Measurements from ENCODE around the gene CEP72.
"Not testable (repeated sequence)": the region's sequence is repeated elsewhere in the genome, so short reads cannot be mapped to it uniquely, and the experiment has no call there.

CEP72 gene

DNA sequence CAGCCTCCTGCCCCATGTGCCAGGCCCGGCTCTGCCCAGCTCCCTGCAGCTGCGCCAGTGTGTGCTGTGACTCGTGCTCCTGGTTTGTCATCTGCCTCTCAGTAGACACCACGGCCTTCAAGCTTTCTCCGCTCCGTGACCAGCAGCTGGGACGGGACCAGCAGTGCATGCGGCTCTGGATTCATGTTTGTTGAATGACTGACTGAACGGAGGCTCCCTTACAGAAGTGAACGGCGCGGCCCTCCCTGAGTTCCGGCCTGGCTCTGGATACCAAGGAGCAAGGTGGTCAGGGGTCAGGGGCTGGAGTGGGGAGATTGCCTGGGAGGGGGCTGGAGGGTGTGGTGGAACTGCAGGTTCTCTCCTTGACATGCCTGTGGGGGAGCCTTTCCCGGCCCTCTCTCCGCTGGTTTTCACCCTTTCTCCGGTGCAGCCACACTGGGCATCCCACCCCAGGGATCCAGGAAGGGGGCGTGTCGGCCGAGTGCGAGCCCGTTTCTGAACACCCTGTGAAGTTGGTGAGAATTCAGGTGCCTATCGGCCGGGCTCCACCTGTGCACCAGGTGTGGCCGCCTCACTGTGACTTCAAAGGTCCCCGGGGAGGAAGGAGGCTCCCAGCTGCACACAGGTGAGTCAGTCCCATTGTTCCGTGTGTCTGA, 11.1 kb upstream of the CEP72 start:
- DNase-seq (ENCODE audit: low spot score) = no peak
- TF ChIP-seq, protein P1, sequence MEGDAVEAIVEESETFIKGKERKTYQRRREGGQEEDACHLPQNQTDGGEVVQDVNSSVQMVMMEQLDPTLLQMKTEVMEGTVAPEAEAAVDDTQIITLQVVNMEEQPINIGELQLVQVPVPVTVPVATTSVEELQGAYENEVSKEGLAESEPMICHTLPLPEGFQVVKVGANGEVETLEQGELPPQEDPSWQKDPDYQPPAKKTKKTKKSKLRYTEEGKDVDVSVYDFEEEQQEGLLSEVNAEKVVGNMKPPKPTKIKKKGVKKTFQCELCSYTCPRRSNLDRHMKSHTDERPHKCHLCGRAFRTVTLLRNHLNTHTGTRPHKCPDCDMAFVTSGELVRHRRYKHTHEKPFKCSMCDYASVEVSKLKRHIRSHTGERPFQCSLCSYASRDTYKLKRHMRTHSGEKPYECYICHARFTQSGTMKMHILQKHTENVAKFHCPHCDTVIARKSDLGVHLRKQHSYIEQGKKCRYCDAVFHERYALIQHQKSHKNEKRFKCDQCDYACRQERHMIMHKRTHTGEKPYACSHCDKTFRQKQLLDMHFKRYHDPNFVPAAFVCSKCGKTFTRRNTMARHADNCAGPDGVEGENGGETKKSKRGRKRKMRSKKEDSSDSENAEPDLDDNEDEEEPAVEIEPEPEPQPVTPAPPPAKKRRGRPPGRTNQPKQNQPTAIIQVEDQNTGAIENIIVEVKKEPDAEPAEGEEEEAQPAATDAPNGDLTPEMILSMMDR (IDR thresholded peaks at IDR 0.05; ENCODE audit: borderline replicate concordance, control extremely low read depth, extremely low read depth, insufficient read depth, missing control alignments) = no peak
- in situ Hi-C loops (cut with MboI; ENCODE audit: low sequenced_read_pairs, unreplicated experiment) = no loop called here

DNA sequence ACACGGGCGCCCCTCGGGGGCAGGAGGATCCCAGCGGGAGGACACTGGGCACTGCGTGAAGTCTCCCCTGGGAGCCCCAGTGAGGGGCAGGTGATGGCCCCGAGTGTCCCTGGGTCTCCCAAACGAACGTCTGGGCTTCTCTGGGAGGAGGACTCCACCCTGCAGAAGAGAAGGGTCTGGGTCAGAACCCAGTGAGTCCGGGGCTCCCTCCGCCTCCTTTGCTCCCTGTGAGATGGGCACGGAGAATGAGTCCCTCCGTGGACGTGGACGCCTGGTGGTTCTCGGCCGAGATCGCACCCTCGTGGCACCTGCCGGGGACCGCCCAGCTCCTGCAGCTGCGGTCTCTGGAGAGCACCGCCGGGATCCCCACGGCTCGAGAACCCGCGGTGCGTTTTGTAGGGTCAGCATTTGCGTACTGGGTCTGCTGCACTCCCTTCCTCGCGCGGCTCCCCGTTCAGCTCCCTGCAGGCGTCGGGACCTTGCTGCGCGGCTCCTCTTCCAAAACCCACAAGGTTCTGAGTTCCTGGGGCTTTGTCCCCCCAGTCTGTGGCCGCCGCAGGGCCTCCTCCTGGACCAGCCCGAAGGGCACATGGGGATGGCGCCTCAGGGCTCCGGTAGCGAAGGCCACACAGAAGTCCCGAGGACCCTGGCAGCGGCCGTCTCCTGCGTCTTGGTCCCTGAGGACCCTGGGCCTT, 10.2 kb upstream of the CEP72 start:
- DNase-seq (ENCODE audit: low spot score) = no peak
- in situ Hi-C loops (cut with MboI; ENCODE audit: low sequenced_read_pairs, unreplicated experiment) = no loop called here
- TF ChIP-seq, protein P1 (IDR thresholded peaks at IDR 0.05; ENCODE audit: borderline replicate concordance, control extremely low read depth, extremely low read depth, insufficient read depth, missing control alignments) = no peak

- DNase-seq (ENCODE audit: low spot score) = no peak
- TF ChIP-seq, protein P1 (IDR thresholded peaks at IDR 0.05; ENCODE audit: borderline replicate concordance, control extremely low read depth, extremely low read depth, insufficient read depth, missing control alignments) = no peak
- in situ Hi-C loops (cut with MboI; ENCODE audit: low sequenced_read_pairs, unreplicated experiment) = no loop called here
Observed at GRCh38 chr5:602466-603035, 9.6 kb upstream of the CEP72 start.

DNA sequence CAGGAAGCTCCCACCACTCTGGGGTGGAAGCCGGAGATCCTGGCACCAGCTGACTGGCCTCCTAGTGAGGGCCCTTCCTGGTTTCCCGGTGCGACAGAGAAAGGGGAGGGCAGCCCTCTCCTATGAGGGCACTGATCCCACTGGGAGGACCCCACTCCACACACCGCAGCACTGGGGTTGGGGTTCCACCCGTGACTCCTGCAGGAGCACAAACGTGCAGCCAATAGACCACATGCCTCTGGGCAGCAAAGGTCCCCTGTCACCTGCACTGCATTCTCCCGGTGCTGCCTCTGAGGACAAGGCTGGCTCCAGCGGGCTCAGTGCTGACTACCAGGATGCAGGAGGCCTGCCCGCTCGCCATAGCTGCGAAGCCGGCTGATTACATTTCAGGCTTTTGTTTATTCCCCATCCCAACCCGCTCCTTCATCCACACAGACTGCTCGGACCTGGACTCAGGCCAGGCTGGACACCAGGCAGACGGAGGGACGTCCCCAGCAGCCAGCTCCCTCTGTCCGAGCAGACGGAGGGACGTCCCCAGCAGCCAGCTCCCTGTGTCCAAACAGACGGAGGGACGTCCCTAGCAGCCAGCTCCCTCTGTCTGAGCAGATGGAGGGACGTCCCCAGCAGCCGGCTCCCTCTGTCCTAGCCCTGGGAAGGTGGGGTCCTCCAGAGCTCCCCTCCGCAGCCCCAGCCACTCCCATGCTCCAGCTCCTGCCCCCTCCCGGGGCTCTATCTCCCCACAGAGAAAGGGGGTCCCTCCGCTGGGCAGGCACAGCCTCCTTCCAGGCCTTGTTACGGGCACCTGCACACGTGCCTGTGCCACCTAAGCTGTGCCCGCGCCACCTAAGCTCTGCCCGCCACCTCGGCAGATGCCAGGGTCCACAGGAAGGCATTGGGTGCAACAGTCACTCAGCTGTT, 8.8 kb upstream of the CEP72 start:
- DNase-seq (ENCODE audit: low spot score) = no peak
- TF ChIP-seq, protein P1 (IDR thresholded peaks at IDR 0.05; ENCODE audit: borderline replicate concordance, control extremely low read depth, extremely low read depth, insufficient read depth, missing control alignments) = no peak
- in situ Hi-C loops (cut with MboI; ENCODE audit: low sequenced_read_pairs, unreplicated experiment) = no loop called here

DNA sequence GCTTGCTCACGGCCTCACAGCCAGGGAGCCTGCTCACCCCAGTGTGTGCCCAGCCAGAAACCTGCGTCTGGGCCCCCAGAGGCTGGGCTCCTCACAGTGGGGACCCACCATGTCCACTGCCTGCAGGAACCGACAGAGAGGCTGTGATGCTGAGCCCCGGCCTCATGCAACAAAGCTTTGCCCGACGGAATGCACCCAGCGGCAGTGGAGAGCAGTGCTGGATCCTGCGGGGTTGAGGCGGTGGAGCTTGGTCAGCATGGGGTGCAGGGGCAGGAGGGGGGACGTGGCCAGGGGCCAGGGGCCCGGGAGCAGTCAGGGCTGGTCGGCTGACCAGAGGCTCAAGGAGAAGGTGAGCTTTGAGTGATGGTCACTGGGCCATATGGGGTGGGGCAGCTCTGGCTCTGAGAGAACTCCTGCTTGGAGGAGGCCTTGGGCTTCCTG, 7.7 kb upstream of the CEP72 start:
- TF ChIP-seq, protein P1 (IDR thresholded peaks at IDR 0.05; ENCODE audit: borderline replicate concordance, control extremely low read depth, extremely low read depth, insufficient read depth, missing control alignments) = no peak
- in situ Hi-C loops (cut with MboI; ENCODE audit: low sequenced_read_pairs, unreplicated experiment) = no loop called here
- no peak for DNase-seq (ENCODE audit: low spot score)

DNA sequence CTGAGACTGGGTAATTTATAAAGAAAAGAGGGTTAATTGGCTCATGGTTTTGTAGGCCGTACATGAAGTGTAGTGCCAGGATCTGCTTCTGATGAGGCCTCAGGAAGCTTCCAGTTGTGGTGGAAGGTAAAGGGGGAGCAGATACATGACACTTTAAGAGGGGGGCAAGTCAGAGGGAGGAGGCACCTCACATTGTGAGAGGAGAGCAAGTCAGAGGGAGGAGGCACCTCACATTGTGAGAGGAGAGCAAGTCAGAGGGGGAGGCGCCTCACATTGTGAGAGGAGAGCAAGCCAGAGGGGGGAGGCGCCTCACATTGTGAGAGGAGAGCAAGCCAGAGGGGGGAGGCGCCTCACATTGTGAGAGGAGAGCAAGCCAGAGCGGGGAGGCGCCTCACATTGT, 7.0 kb upstream of the CEP72 start:
- in situ Hi-C loops (cut with MboI; ENCODE audit: low sequenced_read_pairs, unreplicated experiment); DNase-seq (ENCODE audit: low spot score): not testable (repeated sequence)
